Gastroesophageal sphincter (tissue), 3 donors: Measurements from ENCODE around the gene TSTD2.

Experiments used
- CTCF ChIP-seq, 4 experiments: fragments of 200-600 bp in 2 of 4; fragments of 450-650 bp in 2 of 4; sonication (generic) in 1 of 4; IDR thresholded peaks; one replicate each; pipeline ENCODE4 v1.5.1; 2017 to 2019; ENCODE audit warnings: antibody characterized with exemption in 4 of 4, mild to moderate bottlenecking in 2 of 4, moderate library complexity in 2 of 4
- POLR2A ChIP-seq, 2 donors: fragments of 450-650 bp; IDR thresholded peaks; one replicate each; pipeline ENCODE4 v1.6.1; 2017; ENCODE audit warnings: antibody characterized with exemption in 2 of 2, mild to moderate bottlenecking in 2 of 2, moderate library complexity in 1 of 2
- POLR2AphosphoS5 ChIP-seq: sonication (generic); formaldehyde crosslinking; IDR thresholded peaks from one replicate; pipeline ENCODE4 v1.6.1; 2017; ENCODE audit warnings: antibody characterized with exemption

GRCh38 chr9:97640325-97640724, 7.2 kb upstream of the TSTD2 start:
- TF ChIP-seq CTCF (IDR thresholded peaks at IDR 0.05) (no peak), POLR2AphosphoS5 (no peak), POLR2A (IDR thresholded peaks at IDR 0.05) (no peak)
